DND-41 (cell line): Measurements from ENCODE around the gene MAZ.

Source experiments
- ATAC-seq: fragments of 200-7000 bp; cut with Tn5 transposase; 3 replicates; pipeline ENCODE4 v1.9.1; 2021; ENCODE audit warnings: low read depth; ENCODE audit not compliant: insufficient read depth
- DNase-seq: peaks from one replicate; pipeline ENCODE4 v3.0.0-alpha.2; 2020
- H2AFZ ChIP-seq: 2 replicates; pipeline ENCODE4 v1.6.0; 2012; ENCODE audit warnings: low read depth, low read length
- H3K27ac ChIP-seq: 2 replicates; pipeline ENCODE4 v1.5.1; 2012; ENCODE audit warnings: low read length, inconsistent platforms
- H3K27me3 ChIP-seq: fragments of 200-600 bp; sonication (generic); 2 replicates; pipeline ENCODE4 v1.6.0; 2012; ENCODE audit warnings: low read length, mild to moderate bottlenecking, inconsistent platforms; ENCODE audit not compliant: insufficient read depth, poor library complexity
- H3K36me3 ChIP-seq: 2 replicates; pipeline ENCODE4 v1.5.1; 2012; ENCODE audit warnings: low read length, inconsistent platforms; ENCODE audit not compliant: insufficient read depth
- H3K4me1 ChIP-seq: 2 replicates; pipeline ENCODE4 v1.5.1; 2012; ENCODE audit warnings: mild to moderate bottlenecking, low read length; ENCODE audit not compliant: insufficient read depth
- H3K4me2 ChIP-seq: 2 replicates; pipeline ENCODE4 v1.6.0; 2012; ENCODE audit warnings: mild to moderate bottlenecking, moderate library complexity, low read length, inconsistent platforms; ENCODE audit not compliant: insufficient read depth
- H3K4me3 ChIP-seq, 2 experiments: fragments of 200-600 bp in 1 of 2; shearing (Covaris generic) in 1 of 2; 2 replicates each; pipeline ENCODE4 v1.5.1; 2012 to 2016; ENCODE audit warnings: inconsistent platforms in 2 of 2, low read length in 2 of 2, mild to moderate bottlenecking in 2 of 2, low read depth in 1 of 2, moderate library complexity in 1 of 2
- H3K79me2 ChIP-seq: 2 replicates; pipeline ENCODE4 v1.6.0; 2012; ENCODE audit warnings: low read length, inconsistent platforms; ENCODE audit not compliant: insufficient read depth
- H3K9ac ChIP-seq: 2 replicates; pipeline ENCODE4 v1.6.0; 2012; ENCODE audit warnings: low read depth, mild to moderate bottlenecking, inconsistent platforms, low read length, moderate library complexity
- H3K9me3 ChIP-seq: 2 replicates; pipeline ENCODE4 v1.5.1; 2012; ENCODE audit warnings: low read length, moderate library complexity, mild to moderate bottlenecking, inconsistent platforms; ENCODE audit not compliant: insufficient read depth, severe bottlenecking
- H4K20me1 ChIP-seq: 2 replicates; pipeline ENCODE4 v1.6.0; 2012; ENCODE audit warnings: low read length; ENCODE audit not compliant: insufficient read depth
- CTCF ChIP-seq: IDR thresholded peaks from 2 replicates; pipeline ENCODE4 v1.5.1; 2012; ENCODE audit warnings: borderline replicate concordance, low read length, moderate library complexity, mild to moderate bottlenecking; ENCODE audit not compliant: poor library complexity, severe bottlenecking; ENCODE audit errors: extremely low read depth
- EZH2 ChIP-seq: IDR thresholded peaks from 3 replicates; pipeline ENCODE4 v1.6.1; 2012; ENCODE audit warnings: borderline replicate concordance, low read depth, mild to moderate bottlenecking, moderate library complexity, low read length, inconsistent platforms; ENCODE audit not compliant: severe bottlenecking

MAZ gene

DNA sequence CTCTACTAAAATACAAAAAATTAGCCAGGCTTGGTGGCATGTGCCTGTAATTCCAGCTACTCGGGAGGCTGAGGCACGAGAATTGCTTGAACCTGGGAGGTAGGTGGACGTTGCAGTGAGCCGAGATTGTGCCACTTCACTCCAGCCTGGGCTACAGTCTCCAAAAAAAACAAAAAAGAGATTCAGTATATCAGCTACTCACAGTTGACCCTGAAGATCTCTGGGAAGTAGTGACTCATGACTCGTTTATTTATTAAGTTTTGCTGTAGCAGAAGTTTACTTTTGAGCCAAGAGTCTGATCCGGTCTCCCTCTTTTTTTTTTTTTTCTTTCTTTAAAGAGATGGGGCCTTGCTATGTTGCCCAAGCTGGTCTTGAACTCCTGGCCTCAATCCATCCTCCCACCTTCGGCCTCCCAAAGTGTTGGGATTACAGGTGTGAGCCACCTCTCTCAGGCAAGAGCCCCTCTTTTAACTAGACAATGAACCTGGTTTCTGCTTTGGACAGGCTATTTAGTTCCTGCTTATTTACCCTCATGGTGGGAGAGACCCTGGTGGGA lies 18.3 kb downstream of the MAZ start:
- TF ChIP-seq EZH2 = no peak
- TF ChIP-seq CTCF = no peak
- no peak overlapping the region for H3K4me3 ChIP-seq
- no peaks in the 10 kb centered on the region for H3K27me3 ChIP-seq
- H4K20me1 ChIP-seq = peaks cover 18% of the 10 kb centered on the region
- DNase-seq = no peak
- no peak overlapping the region for H2AFZ ChIP-seq
- 0 out of 2 replicates have a peak, but pooled peaks cover 1% of the 10 kb centered on the region for H3K79me2 ChIP-seq
- ATAC-seq = no peak
- H3K36me3 ChIP-seq = peaks cover 14% of the 10 kb centered on the region
- H3K9ac ChIP-seq = no peak overlapping the region
- no peak overlapping the region for H3K4me2 ChIP-seq
- H3K9me3 ChIP-seq = no peaks in the 10 kb centered on the region
- H3K4me1 ChIP-seq = peaks cover 34% of the 10 kb centered on the region
- H3K27ac ChIP-seq = no peak overlapping the region

DNA sequence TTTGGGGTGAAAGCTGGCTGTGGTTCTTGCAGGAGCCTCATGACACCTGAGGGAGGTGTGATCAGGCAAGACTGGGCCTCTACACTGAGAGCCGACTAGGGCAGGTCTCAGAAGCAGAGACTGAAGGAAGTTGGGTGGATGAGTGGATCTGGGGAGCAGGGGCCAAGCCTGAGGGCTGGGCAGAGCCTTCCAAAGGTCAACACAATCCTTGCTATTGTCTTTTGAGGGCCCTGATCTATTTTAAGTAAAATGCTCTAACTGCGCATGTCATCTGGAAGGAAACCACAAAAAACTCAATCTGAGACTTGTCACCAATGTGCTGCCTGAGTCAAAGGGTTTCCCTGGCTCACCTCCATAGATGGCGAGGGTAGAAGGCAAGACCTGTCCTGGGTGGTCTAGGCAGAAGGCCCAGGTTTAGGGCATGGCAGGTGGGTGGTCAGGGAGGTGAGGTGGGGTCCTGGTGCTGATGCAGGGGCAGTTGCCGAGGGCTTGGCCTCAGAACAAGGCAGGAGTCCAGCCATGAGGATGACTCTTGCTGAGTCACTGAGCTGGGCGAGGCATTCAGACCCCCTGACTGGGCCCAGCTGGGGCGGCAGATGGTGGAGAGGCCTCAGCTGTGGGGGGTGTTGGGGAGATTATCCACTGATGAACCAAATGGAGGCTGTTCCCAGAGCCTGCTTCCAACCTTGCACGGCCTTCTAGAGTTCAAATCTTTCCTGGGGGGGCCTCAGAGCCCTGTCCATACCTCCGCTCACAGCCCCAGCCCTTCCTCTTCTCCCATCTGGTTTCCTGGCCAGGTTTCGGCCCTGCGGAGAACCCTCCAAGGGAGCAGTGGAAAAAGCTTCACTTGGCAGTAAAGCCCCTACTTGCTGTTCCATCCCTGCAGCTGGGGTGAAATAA lies 19.1 kb downstream of the MAZ start:
- DNase-seq = no peak

DNA sequence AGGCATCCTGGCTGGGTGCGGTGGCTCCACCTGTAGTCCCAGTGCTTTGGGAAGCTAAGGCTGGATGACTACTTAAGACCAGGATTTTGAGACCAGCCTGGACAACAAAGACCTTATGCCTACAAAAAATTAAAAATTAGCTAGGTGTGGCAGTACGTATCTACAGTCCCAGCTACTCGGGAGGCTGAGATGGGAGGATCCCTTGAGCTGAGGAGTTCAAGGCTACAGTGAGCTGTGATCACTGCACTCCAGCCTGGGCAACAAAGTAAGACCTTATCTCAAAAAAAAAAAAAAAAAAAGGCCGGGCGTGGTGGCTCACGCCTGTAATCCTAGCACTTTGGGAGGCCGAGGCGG lies 20.0 kb downstream of the MAZ start:
- TF ChIP-seq EZH2 = no peak
- no peak for TF ChIP-seq CTCF
- Histone ChIP-seq H3K4me2 (peak overlapping the region; percentile 42), H3K27me3 (no peaks in the 10 kb centered on the region), H4K20me1 (peaks cover 4% of the 10 kb centered on the region), H3K36me3 (no peaks in the 10 kb centered on the region), H2AFZ (no peak overlapping the region), H3K9ac (no peak overlapping the region), H3K27ac (no peak overlapping the region), H3K4me1 (peaks cover 27% of the 10 kb centered on the region), H3K4me3 (no peak overlapping the region), H3K9me3 (no peaks in the 10 kb centered on the region), H3K79me2 (no peaks in the 10 kb centered on the region)
- no peak for ATAC-seq
- DNase-seq = no peak

More for the DNA sequence above, 19.1 kb downstream of the MAZ start:
- H4K20me1 ChIP-seq = peaks cover 12% of the 10 kb centered on the region
- no peak overlapping the region for H3K4me2 ChIP-seq
- no peaks in the 10 kb centered on the region for H3K9me3 ChIP-seq
- H3K4me3 ChIP-seq = no peak overlapping the region
- H3K9ac ChIP-seq = no peak overlapping the region
- H3K4me1 ChIP-seq = peaks cover 27% of the 10 kb centered on the region
- H3K79me2 ChIP-seq = no peaks in the 10 kb centered on the region
- ATAC-seq = no peak
- H2AFZ ChIP-seq = no peak overlapping the region
- H3K27ac ChIP-seq = no peak overlapping the region
- H3K36me3 ChIP-seq = peaks cover 6% of the 10 kb centered on the region; the same call in 1 of the 2 replicates
- no peaks in the 10 kb centered on the region for H3K27me3 ChIP-seq
- TF ChIP-seq CTCF = no peak
